Testis (tissue), 5 donors: Measurements from ENCODE around the gene NBPF14. TPM values are rescaled to one million over a fixed set of nuclear protein-coding genes. Genes with fewer than 3 reads are reported as not detected.
"Not testable (repeated sequence)": the region's sequence is repeated elsewhere in the genome, so short reads cannot be mapped to it uniquely, and the experiment has no call there.

Source experiments
- DNase-seq: peaks from one replicate; pipeline ENCODE4 v3.0.0-alpha.2; 2019
- H3K27ac ChIP-seq, 2 donors: fragments of 200-600 bp; sonication (generic); one replicate each; pipeline ENCODE4 v1.5.1; 2019
- H3K27me3 ChIP-seq: fragments of 200-600 bp; sonication (generic); one replicate; pipeline ENCODE4 v1.5.1; 2019
- H3K36me3 ChIP-seq: fragments of 200-600 bp; sonication (generic); one replicate; pipeline ENCODE4 v1.5.1; 2017; ENCODE audit warnings: low read depth; ENCODE audit errors: missing control alignments
- H3K4me1 ChIP-seq: fragments of 200-600 bp; sonication (generic); one replicate; pipeline ENCODE4 v1.5.1; 2019
- H3K4me3 ChIP-seq, 2 donors: fragments of 200-600 bp; sonication (generic); one replicate each; pipeline ENCODE4 v1.5.1; 2017 to 2019
- H3K9me3 ChIP-seq: fragments of 200-600 bp; sonication (generic); one replicate; pipeline ENCODE4 v1.5.1; 2017
- WGBS, 2 donors: methylation state at CpG; one replicate each; pipeline ENCODE4 v1.1.5; 2018; 5-methylcytosine and 5-hydroxymethylcytosine counted together
- intact Hi-C: fragments of 100-400 bp; cut with DNase I; formaldehyde crosslinking; loops from one replicate; pipeline ENCODE4 v1.15.1; 2023; ENCODE audit warnings: low total_unique reads
- long read RNA-seq, 2 donors: transcript quantifications; one replicate each; lab custom pipeline, GENCODE V29; 2026
- polyA plus RNA-seq: library from polyadenylated mRNA; stranded (reverse); fragments of 350-450 nt; fragmentation: Illumina TruSeq; extraction: RNeasy Lipid Tissue Mini Kit (QIAGEN cat#74804); gene quantifications from one replicate; pipeline ENCODE4 v1.2.3, GENCODE V29; 2014; ENCODE audit warnings: low read depth, low replicate concordance; ENCODE audit not compliant: insufficient read depth
- total RNA-seq, 2 donors: library from RNA; depleted of rRNA; stranded (reverse); fragments of >200 nt; gene quantifications; one replicate each; pipeline ENCODE4 v1.2.3, GENCODE V29; 2016

The NBPF14 gene, protein sequence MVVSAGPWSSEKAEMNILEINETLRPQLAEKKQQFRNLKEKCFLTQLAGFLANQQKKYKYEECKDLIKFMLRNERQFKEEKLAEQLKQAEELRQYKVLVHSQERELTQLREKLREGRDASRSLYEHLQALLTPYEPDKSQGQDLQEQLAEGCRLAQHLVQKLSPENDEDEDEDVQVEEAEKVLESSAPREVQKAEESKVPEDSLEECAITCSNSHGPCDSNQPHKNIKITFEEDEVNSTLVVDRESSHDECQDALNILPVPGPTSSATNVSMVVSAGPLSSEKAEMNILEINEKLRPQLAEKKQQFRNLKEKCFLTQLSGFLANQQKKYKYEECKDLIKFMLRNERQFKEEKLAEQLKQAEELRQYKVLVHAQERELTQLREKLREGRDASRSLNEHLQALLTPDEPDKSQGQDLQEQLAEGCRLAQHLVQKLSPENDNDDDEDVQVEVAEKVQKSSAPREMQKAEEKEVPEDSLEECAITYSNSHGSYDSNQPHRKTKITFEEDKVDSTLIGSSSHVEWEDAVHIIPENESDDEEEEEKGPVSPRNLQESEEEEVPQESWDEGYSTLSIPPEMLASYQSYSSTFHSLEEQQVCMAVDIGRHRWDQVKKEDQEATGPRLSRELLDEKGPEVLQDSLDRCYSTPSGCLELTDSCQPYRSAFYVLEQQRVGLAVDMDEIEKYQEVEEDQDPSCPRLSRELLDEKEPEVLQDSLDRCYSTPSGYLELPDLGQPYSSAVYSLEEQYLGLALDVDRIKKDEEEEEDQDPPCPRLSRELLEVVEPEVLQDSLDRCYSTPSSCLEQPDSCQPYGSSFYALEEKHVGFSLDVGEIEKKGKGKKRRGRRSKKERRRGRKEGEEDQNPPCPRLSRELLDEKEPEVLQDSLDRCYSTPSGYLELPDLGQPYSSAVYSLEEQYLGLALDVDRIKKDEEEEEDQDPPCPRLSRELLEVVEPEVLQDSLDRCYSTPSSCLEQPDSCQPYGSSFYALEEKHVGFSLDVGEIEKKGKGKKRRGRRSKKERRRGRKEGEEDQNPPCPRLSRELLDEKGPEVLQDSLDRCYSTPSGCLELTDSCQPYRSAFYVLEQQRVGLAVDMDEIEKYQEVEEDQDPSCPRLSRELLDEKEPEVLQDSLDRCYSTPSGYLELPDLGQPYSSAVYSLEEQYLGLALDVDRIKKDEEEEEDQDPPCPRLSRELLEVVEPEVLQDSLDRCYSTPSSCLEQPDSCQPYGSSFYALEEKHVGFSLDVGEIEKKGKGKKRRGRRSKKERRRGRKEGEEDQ (N-terminal part only)
- 100 to 1,000 TPM in 1 of 2 donors, 10 to 100 TPM in 1; 55.4 to 110 TPM for total RNA-seq
- polyA plus RNA-seq: 46.7 TPM
- long read RNA-seq, donor 1, partial matches to known transcripts: 0 of 16 reads
- long read RNA-seq, donor 1, other reads (novel, unspliced or antisense): 13 of 16 reads
- long read RNA-seq, donor 2, partial matches to known transcripts: 0 of 1 reads
- long read RNA-seq, donor 2, other reads (novel, unspliced or antisense): 0 of 1 reads

DNA sequence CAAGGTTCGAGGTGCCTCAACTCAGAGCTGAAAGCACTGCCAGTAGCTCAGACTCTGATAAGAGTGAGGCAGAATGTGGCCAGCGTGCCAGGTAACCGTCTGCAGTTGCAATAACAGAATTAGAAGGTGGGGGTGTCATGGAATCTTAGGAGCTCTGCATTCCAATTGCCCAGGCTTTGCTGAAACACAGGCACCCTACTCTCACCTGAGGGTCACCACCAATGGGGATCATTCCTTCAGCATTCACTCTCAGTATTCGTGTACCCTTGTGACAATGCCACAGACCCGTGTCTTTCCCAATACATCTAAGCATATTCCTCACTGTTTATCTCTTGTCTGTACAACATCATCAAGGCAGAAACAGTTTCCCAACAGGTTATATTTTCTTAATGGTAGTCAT lies at the start of gene NBPF14:
Gene NBPF14, minus strand, starts transcription at position 101 of the 400 bp plus-strand sequence. CDS start 294 bp downstream, outside the sequence.
- H3K27ac ChIP-seq, DNase-seq, H3K4me3 ChIP-seq, intact Hi-C loops, H3K36me3 ChIP-seq, H3K4me1 ChIP-seq, H3K27me3 ChIP-seq, H3K9me3 ChIP-seq: not testable (repeated sequence)
- WGBS, 2 donors: no CpG with 5 or more reads among the region's 5 CpGs

DNA sequence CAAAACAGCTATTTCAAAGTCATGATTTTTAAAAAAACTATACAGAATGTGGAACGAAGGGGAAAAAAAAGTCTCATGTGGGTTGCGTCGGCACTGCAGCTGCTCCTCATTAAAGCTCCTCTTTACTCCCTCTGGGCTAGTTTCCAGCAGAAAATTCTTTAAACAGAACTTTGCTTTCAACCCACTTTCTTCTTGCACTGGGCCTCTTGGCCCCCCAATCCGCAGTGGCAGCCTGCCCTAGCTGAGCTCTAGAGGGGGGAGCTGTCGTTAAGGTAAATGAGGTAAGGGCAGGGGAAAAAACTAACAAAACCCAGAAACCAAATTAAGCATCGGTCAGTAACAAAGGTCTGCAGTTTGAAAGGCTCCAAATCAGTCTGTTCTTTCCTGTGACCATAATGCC lies 29.6 kb upstream of the NBPF14 start:
- H3K4me3 ChIP-seq, H3K9me3 ChIP-seq, H3K4me1 ChIP-seq, intact Hi-C loops, H3K36me3 ChIP-seq, H3K27me3 ChIP-seq: not testable (repeated sequence)
- DNase-seq: peak; percentile 45
- H3K27ac ChIP-seq: peak overlapping the region in 1 of 2 donors; percentile 52
- WGBS, 2 donors: 65% methylated on average over 4 of the region's 6 CpGs; no CpG with 5 or more reads in 1 of the 2 donors

DNA sequence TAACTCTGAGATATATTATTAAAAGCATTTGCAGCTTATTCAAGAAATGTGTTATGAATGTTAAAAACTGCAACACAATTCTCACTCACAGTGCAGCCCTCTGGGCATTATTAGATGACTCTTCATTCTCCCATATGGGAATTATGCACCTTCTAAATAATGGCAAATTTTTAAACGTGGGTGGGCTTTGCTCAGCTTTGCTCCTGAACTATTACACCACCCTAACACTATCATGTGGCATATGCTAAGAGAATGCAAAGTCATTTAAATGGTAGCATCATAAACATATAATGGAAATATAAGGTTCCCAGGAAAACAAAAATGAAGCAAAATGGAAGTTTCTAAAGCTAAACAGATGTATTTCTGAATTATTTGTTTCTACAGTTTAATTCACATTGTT lies 22.4 kb upstream of the NBPF14 start:
- H3K4me3 ChIP-seq, DNase-seq, H3K9me3 ChIP-seq, H3K27me3 ChIP-seq, H3K36me3 ChIP-seq, H3K27ac ChIP-seq, H3K4me1 ChIP-seq, intact Hi-C loops: not testable (repeated sequence)
- no CpG with 5 or more reads among the region's 1 CpG for WGBS, 2 donors

DNA sequence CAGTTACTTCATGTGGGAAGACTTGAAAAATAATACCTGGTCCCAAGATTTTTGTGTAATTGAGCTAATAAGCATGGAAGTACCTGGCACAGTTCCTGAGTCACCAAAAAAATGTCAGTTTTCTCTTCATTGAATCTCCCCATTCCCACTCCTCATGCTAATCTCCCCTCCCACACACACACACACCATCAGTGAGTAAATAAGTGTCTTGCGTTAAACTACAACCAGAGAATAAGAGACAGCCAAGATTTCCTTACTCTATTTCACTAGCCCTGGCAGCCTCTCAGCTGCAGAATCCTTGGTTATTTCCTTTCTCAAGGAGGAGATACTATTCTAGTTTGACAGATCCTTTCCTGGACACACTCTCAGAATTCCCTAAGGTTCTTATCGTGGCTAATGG lies 9.5 kb upstream of the NBPF14 start:
- H3K4me1 ChIP-seq, H3K27ac ChIP-seq, H3K9me3 ChIP-seq, intact Hi-C loops, H3K27me3 ChIP-seq, H3K4me3 ChIP-seq, H3K36me3 ChIP-seq: not testable (repeated sequence)
- DNase-seq: peak; percentile 40
- 8 to 50% methylated on average over 1 to 2 of the region's 2 CpGs for WGBS, 2 donors

DNA sequence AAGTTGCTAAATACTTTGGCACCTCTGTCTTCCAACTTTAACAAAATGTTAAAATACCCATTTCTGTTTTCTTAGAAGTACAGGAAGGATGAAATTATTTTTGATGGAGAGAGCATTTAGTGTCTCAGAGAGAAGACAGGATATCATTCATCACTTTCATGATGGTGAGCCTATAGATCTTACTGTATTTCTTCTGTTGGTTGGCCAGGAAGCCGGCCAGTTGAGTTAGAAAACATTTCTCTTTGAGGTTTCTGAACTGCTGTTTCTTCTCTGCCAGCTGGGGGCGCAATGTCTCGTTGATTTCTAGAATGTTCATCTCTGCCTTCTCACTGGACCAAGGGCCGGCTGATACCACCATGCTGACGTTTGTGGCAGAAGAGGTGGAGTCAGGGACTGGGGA lies 451 bp downstream of the NBPF14 start:
- H3K27ac ChIP-seq, H3K27me3 ChIP-seq, H3K36me3 ChIP-seq, H3K4me3 ChIP-seq, DNase-seq, H3K4me1 ChIP-seq, H3K9me3 ChIP-seq, intact Hi-C loops: not testable (repeated sequence)
- 45 to 78% methylated on average over 1 to 2 of the region's 5 CpGs for WGBS, 2 donors

DNA sequence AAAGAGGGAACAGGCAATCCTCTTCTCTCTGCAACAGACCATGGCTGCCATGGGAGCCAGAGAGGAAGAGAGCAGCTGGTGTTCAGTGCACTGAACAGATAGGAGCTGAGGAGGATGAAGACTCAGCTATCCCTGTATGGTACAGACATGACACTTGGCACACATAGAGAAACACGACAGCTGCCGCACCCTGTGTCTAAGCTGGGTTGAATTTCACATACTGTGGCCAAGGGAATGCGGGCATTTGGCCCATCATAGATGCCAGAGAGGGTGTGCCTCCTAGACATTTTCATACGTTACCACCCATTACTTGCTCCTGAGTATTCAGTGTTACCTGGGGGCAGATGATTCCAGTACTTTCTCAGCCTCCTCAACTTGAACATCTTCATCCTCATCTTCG lies 4.7 kb downstream of the NBPF14 start:
- H3K27ac ChIP-seq, H3K4me3 ChIP-seq, DNase-seq, H3K4me1 ChIP-seq, H3K36me3 ChIP-seq, H3K9me3 ChIP-seq, intact Hi-C loops, H3K27me3 ChIP-seq: not testable (repeated sequence)
- WGBS, 2 donors: 95% methylated on average over 3 of the region's 5 CpGs; no CpG with 5 or more reads in 1 of the 2 donors

DNA sequence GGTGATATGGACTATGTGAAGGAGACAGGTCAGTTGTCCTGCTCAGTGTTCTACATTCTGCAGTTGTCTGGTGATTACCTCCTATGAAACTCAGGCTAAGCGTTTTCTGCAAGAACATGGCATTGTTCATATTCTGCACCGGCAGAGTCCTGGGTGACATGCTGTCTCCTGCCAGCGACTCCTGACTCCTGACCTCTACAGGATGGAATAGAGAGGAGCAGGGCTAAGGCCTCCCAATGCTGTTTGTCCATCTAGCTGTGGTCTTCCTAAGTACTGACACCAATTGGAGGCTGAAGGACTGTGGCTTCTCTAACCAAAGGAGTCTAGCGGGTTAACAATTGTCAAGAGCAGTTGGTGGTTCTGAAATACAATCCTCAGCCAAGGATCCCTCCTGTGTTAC lies 63.7 kb downstream of the NBPF14 start:
- H3K27ac ChIP-seq, H3K36me3 ChIP-seq, DNase-seq, intact Hi-C loops, H3K4me3 ChIP-seq, H3K9me3 ChIP-seq, H3K27me3 ChIP-seq, H3K4me1 ChIP-seq: not testable (repeated sequence)
- 51% methylated on average over 3 of the region's 4 CpGs; no CpG with 5 or more reads in 1 of the 2 donors for WGBS, 2 donors

DNA sequence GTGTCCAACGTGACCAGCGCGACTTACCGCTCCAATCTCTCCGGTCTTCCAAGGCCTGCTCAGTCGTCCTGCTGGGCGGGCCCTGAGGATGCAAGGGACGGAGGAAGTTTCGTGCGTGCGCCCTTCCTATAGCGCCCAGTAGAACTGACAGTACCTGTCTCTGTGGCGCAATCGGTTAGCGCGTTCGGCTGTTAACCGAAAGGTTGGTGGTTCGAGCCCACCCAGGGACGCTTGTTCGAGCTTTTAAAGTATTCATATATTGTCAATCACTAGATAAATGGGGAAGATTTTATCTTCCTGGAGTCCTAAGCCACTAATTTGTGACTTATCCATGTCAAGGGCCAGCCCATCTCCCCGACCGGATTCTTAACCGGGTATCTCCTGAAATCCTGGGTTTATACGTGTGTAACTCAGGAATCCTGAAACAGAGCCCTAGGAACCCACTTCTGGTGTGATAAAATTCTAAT lies 66.7 kb downstream of the NBPF14 start:
- 5 to 14% methylated on average over 11 to 14 of the region's 25 CpGs for WGBS, 2 donors
- H3K4me3 ChIP-seq, intact Hi-C loops: not testable (repeated sequence)

DNA sequence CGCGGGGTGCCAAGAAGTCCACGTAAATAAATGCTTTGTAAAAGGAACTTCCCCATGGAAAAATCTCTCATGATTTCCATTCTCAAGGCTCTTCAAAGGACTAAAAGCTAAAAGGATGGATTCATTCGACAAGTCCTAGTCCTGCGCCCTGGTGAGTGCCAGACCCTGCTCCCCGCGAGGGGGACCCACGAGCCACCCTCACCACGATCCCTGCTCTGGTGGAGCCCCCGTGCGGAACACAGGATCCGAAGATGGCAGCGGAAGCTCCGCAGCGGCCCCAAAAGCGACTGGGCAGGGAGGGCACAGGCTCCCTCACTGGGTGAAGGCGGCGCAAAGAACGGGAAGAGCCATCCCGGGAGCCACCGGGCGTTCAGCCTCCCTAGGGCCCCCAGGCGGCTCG lies 67.2 kb downstream of the NBPF14 start:
- DNase-seq, H3K9me3 ChIP-seq, H3K27me3 ChIP-seq, H3K36me3 ChIP-seq, H3K4me3 ChIP-seq, H3K4me1 ChIP-seq, H3K27ac ChIP-seq, intact Hi-C loops: not testable (repeated sequence)
- WGBS, 2 donors: no CpG with 5 or more reads among the region's 24 CpGs

More for the DNA sequence above, 66.7 kb downstream of the NBPF14 start:
- not testable (repeated sequence) for H3K9me3 ChIP-seq, H3K27me3 ChIP-seq, H3K36me3 ChIP-seq, H3K27ac ChIP-seq, H3K4me1 ChIP-seq
- peak; percentile 17 for DNase-seq

DNA sequence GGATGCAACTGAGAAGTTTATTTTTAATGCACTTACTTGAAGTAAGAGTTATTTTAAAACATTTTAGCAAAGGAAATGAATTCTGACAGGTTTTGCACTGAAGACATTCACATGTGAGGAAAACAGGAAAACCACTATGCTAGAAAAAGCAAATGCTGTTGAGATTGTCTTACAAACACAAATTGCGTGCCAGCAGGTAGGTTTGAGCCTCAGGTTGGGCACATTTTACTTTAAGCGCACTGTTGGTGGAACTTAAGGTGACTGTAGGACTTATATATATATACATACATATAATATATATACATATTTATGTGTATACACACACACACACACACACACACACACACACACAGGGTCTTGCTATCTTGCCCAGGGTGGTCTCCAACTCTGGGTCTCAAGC lies 69.2 kb downstream of the NBPF14 start:
- H3K9me3 ChIP-seq, DNase-seq, intact Hi-C loops, H3K4me3 ChIP-seq, H3K27ac ChIP-seq, H3K27me3 ChIP-seq, H3K36me3 ChIP-seq, H3K4me1 ChIP-seq: not testable (repeated sequence)
- WGBS, 2 donors: 100% methylated on average over 2 of the region's 2 CpGs; no CpG with 5 or more reads in 1 of the 2 donors
